Hepatocyte (in vitro differentiated cells): ENCODE measurements around the gene TRAPPC1.

Experiments used
- EZH2 ChIP-seq: fragments of 200-600 bp; sonication (generic); IDR thresholded peaks from 2 replicates; pipeline ENCODE4 v1.6.1; 2016; ENCODE audit warnings: antibody characterized with exemption, mild to moderate bottlenecking, borderline replicate concordance
- TF ChIP-seq, protein P1 (sequence below): fragments of 200-600 bp; sonication (generic); IDR thresholded peaks from 2 replicates; pipeline ENCODE4 v1.5.1; 2016; ENCODE audit warnings: antibody characterized with exemption, mild to moderate bottlenecking; ENCODE audit not compliant: poor library complexity

GRCh38 chr17:7916808-7917207 lies 14.9 kb downstream of the TRAPPC1 start:
- TF ChIP-seq, protein P1, sequence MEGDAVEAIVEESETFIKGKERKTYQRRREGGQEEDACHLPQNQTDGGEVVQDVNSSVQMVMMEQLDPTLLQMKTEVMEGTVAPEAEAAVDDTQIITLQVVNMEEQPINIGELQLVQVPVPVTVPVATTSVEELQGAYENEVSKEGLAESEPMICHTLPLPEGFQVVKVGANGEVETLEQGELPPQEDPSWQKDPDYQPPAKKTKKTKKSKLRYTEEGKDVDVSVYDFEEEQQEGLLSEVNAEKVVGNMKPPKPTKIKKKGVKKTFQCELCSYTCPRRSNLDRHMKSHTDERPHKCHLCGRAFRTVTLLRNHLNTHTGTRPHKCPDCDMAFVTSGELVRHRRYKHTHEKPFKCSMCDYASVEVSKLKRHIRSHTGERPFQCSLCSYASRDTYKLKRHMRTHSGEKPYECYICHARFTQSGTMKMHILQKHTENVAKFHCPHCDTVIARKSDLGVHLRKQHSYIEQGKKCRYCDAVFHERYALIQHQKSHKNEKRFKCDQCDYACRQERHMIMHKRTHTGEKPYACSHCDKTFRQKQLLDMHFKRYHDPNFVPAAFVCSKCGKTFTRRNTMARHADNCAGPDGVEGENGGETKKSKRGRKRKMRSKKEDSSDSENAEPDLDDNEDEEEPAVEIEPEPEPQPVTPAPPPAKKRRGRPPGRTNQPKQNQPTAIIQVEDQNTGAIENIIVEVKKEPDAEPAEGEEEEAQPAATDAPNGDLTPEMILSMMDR = no peak
- TF ChIP-seq EZH2 = no peak
